GM12865 (cell line): ENCODE data around the gene FPR3.

ENCODE experiments used
- DNase-seq: peaks from one replicate; pipeline ENCODE4 v3.0.0; 2010; ENCODE audit warnings: low read depth
- H3K4me3 ChIP-seq: 2 replicates; pipeline ENCODE4 v1.5.1; 2011; ENCODE audit warnings: mild to moderate bottlenecking, low read depth, low read length, control low read depth
- CTCF ChIP-seq: IDR thresholded peaks from 2 replicates; pipeline ENCODE4 v1.5.1; 2011; ENCODE audit warnings: low read length, control low read depth, low read depth, inconsistent platforms; ENCODE audit not compliant: insufficient read depth; ENCODE audit errors: missing control alignments

FPR3 gene

GRCh38 chr19:51789061-51789795 lies 5.7 kb upstream of the FPR3 start:
- H3K4me3 ChIP-seq: no peak overlapping the region
- no peak for TF ChIP-seq CTCF
- DNase-seq: no peak

- no peak for DNase-seq
- TF ChIP-seq CTCF: no peak
- no peak overlapping the region for H3K4me3 ChIP-seq
These were observed 2.0 kb upstream of the FPR3 start for GRCh38 chr19:51792932-51793331.

GRCh38 chr19:51793994-51794393 lies 963 bp upstream of the FPR3 start:
- no peak for DNase-seq
- H3K4me3 ChIP-seq: no peak overlapping the region
- TF ChIP-seq CTCF: no peak

- H3K4me3 ChIP-seq: no peak overlapping the region
- TF ChIP-seq CTCF: no peak
- no peak for DNase-seq
These were observed 1.3 kb downstream of the FPR3 start for GRCh38 chr19:51796195-51796679.

- no peak for DNase-seq
- H3K4me3 ChIP-seq: no peak overlapping the region
- no peak for TF ChIP-seq CTCF
These were observed 2.5 kb downstream of the FPR3 start for GRCh38 chr19:51797480-51797879.

GRCh38 chr19:51798062-51798461 lies 3.1 kb downstream of the FPR3 start:
- no peak for TF ChIP-seq CTCF
- DNase-seq: no peak

GRCh38 chr19:51799034-51799773 lies 4.2 kb downstream of the FPR3 start:
- no peak for TF ChIP-seq CTCF
- DNase-seq: no peak

More at GRCh38 chr19:51798062-51798461, 3.1 kb downstream of the FPR3 start:
- H3K4me3 ChIP-seq: no peak overlapping the region

More at GRCh38 chr19:51799034-51799773, 4.2 kb downstream of the FPR3 start:
- no peak overlapping the region for H3K4me3 ChIP-seq
